GM21619 (cell line): ENCODE data around the gene SPACA4.
A peak's percentile ranks its signal among the peaks of the same experiment; 100 is the strongest.

Experiments
- ATAC-seq: cut with Tn5 transposase; IDR thresholded peaks from one replicate; pipeline ENCODE4 v1.9.1; 2021; ENCODE audit not compliant: unreplicated experiment

SPACA4 gene

GRCh38 chr19:48633148-48634035 lies 26.9 kb downstream of the SPACA4 start:
- no peak for ATAC-seq

- no peak for ATAC-seq
These were observed 27.4 kb downstream of the SPACA4 start for GRCh38 chr19:48634036-48634342.

GRCh38 chr19:48634424-48635262 lies 28.1 kb downstream of the SPACA4 start:
- peak; percentile 29 for ATAC-seq

GRCh38 chr19:48635263-48635965 lies 28.9 kb downstream of the SPACA4 start:
- ATAC-seq = no peak

GRCh38 chr19:48635966-48636858 lies 29.7 kb downstream of the SPACA4 start:
- ATAC-seq = no peak

GRCh38 chr19:48636859-48637448 lies 30.4 kb downstream of the SPACA4 start, which contains the start of gene DBP:
Gene DBP, minus strand, starts transcription at chr19:48637379. Its CDS starts 385 bp downstream, at chr19:48636994.
- ATAC-seq = no peak

GRCh38 chr19:48637449-48637947 lies 31.0 kb downstream of the SPACA4 start:
- peak; percentile 63 for ATAC-seq

- ATAC-seq = no peak
These were observed 31.6 kb downstream of the SPACA4 start for GRCh38 chr19:48637948-48638830.

- ATAC-seq = no peak
These were observed 32.4 kb downstream of the SPACA4 start for GRCh38 chr19:48638831-48639381.

GRCh38 chr19:48639483-48640375 lies 33.2 kb downstream of the SPACA4 start:
- ATAC-seq = no peak

GRCh38 chr19:48641850-48642249 lies 35.3 kb downstream of the SPACA4 start:
- ATAC-seq = no peak

GRCh38 chr19:48642862-48643261 lies 36.3 kb downstream of the SPACA4 start:
- ATAC-seq = no peak

- ATAC-seq = no peak
These were observed 37.8 kb downstream of the SPACA4 start for GRCh38 chr19:48644355-48644754.

- ATAC-seq = peak; percentile 45
These were observed 38.5 kb downstream of the SPACA4 start for GRCh38 chr19:48644839-48645619.

- ATAC-seq = no peak
These were observed 39.1 kb downstream of the SPACA4 start for GRCh38 chr19:48645620-48646000.

- ATAC-seq = peak; percentile 69
These were observed 39.6 kb downstream of the SPACA4 start, which contains the start of gene CA11 for GRCh38 chr19:48646001-48646721. Gene CA11, minus strand, starts transcription at chr19:48646187. Its CDS starts 555 bp downstream, at chr19:48645632.
